B cell (primary cell): ENCODE measurements around the gene LRRC8E. TPM values are rescaled to one million over a fixed set of nuclear protein-coding genes. Genes with fewer than 3 reads are reported as not detected.

ENCODE experiments used
- ATAC-seq: fragments of 200-7000 bp; cut with Tn5 transposase; one replicate; pipeline ENCODE4 v1.10.0; 2021; ENCODE audit warnings: low read depth, mild to moderate bottlenecking, moderate number of reproducible peaks, moderate library complexity
- CTCF ChIA-PET: fragments of 350-600 bp; sonication (Branson Sonifier 250); formaldehyde crosslinking; loops from one replicate; lab custom pipeline; 2021; ENCODE audit warnings: antibody characterized with exemption, inconsistent platforms; lab: Charles Lee
- POLR2A ChIA-PET: fragments of 350-600 bp; sonication (Branson Sonifier 250); formaldehyde crosslinking; loops from one replicate; lab custom pipeline; 2021; ENCODE audit warnings: antibody characterized with exemption; lab: Charles Lee
- DNase-seq: peaks from one replicate; pipeline ENCODE4 v3.0.0; 2013
- H2AFZ ChIP-seq: 2 replicates; pipeline ENCODE4 v1.6.1; 2012; ENCODE audit warnings: mild to moderate bottlenecking, low read depth, low read length; ENCODE audit not compliant: insufficient read depth, poor library complexity, severe bottlenecking
- H3K27ac ChIP-seq, 2 donors: 1 replicate in 1 of 2; 2 replicates in 1 of 2; pipeline ENCODE4 v1.5.1; 2012 to 2013; ENCODE audit warnings: low read length in 2 of 2, mild to moderate bottlenecking in 2 of 2, moderate library complexity in 1 of 2
- H3K27me3 ChIP-seq, 4 experiments: fragments of 200-600 bp in 1 of 4; sonication (generic) in 1 of 4; replicated peaks in 1 of 4; 1 replicate in 2 of 4; 2 replicates in 2 of 4; pipeline versions ENCODE4 v1.6.1 to v1.7.0; 2013 to 2016; ENCODE audit warnings: low read length in 3 of 4, mild to moderate bottlenecking in 2 of 4, mixed read lengths in 1 of 4, moderate library complexity in 1 of 4; ENCODE audit not compliant: insufficient read depth in 4 of 4, control insufficient read depth in 3 of 4; ENCODE audit errors: control extremely low read depth in 1 of 4
- H3K36me3 ChIP-seq, 2 experiments: replicated peaks in 1 of 2; 1 replicate in 1 of 2; 2 replicates in 1 of 2; pipeline versions ENCODE4 v1.6.1 to v1.7.1; 2013; ENCODE audit warnings: low read length in 1 of 2; ENCODE audit not compliant: insufficient read depth in 2 of 2, control insufficient read depth in 1 of 2; ENCODE audit errors: control extremely low read depth in 1 of 2, extremely low read depth in 1 of 2
- H3K4me1 ChIP-seq, 2 donors: fragments of 200-600 bp in 1 of 2; sonication (generic) in 1 of 2; 1 replicate in 1 of 2; 2 replicates in 1 of 2; pipeline versions ENCODE4 v1.5.1 to v1.6.1; 2013 to 2017; ENCODE audit warnings: low read length in 2 of 2; ENCODE audit not compliant: control insufficient read depth in 2 of 2, insufficient read depth in 2 of 2
- H3K4me2 ChIP-seq: replicated peaks from 2 replicates; pipeline ENCODE3; 2012; ENCODE audit warnings: mild to moderate bottlenecking, low read depth, low read length; ENCODE audit not compliant: poor library complexity, severe bottlenecking
- H3K4me3 ChIP-seq, 5 experiments: fragments of 200-600 bp in 1 of 5; sonication (generic) in 1 of 5; 1 replicate in 3 of 5; 2 replicates in 2 of 5; pipeline versions ENCODE4 v1.5.1 to v1.7.0; 2011 to 2016; ENCODE audit warnings: low read length in 4 of 5, mild to moderate bottlenecking in 4 of 5, low read depth in 2 of 5, control low read depth in 1 of 5, moderate library complexity in 1 of 5; ENCODE audit not compliant: insufficient read depth in 1 of 5; ENCODE audit errors: control extremely low read depth in 1 of 5, extremely low read depth in 1 of 5
- H3K79me2 ChIP-seq: fragments of 200-600 bp; sonication (generic); one replicate; pipeline ENCODE4 v1.6.0; 2016; ENCODE audit warnings: low read length; ENCODE audit not compliant: control insufficient read depth, insufficient read depth
- H3K9ac ChIP-seq: fragments of 200-600 bp; sonication (generic); 2 replicates; pipeline ENCODE4 v1.6.1; 2017; ENCODE audit warnings: mild to moderate bottlenecking, low read length, moderate library complexity
- H3K9me3 ChIP-seq, 3 donors: one replicate each; pipeline versions ENCODE4 v1.6.1 to v1.7.1; 2013; ENCODE audit warnings: low read length in 2 of 3; ENCODE audit not compliant: control insufficient read depth in 2 of 3, insufficient read depth in 1 of 3; ENCODE audit errors: control extremely low read depth in 1 of 3
- H4K20me1 ChIP-seq: 2 replicates; pipeline ENCODE4 v1.6.0; 2012; ENCODE audit warnings: mild to moderate bottlenecking, low read length; ENCODE audit not compliant: insufficient read depth, control insufficient read depth, poor library complexity, severe bottlenecking
- H3K27ac Mint-ChIP-seq: one replicate; pipeline ENCODE4 v1.8.0; 2021; ENCODE audit warnings: mixed read lengths
- H3K27me3 Mint-ChIP-seq: one replicate; pipeline ENCODE4 v1.8.0; 2021; ENCODE audit warnings: mixed read lengths
- H3K4me1 Mint-ChIP-seq: one replicate; pipeline ENCODE4 v1.8.0; 2021; ENCODE audit warnings: mixed read lengths
- H3K4me3 Mint-ChIP-seq: one replicate; pipeline ENCODE4 v1.8.0; 2021; ENCODE audit warnings: mixed read lengths
- H3K9me3 Mint-ChIP-seq: one replicate; pipeline ENCODE4 v1.8.0; 2022; ENCODE audit warnings: mixed read lengths; ENCODE audit not compliant: insufficient read depth
- EZH2 ChIP-seq: IDR thresholded peaks from 2 replicates; pipeline ENCODE4 v1.6.1; 2012; ENCODE audit warnings: borderline replicate concordance, low read depth, mild to moderate bottlenecking, moderate library complexity, low read length; ENCODE audit not compliant: insufficient read depth, poor library complexity, severe bottlenecking
- WGBS: methylation state at CpG from one replicate; pipeline ENCODE4 v1.1.5; 2013; ENCODE audit warnings: missing lambda C conversion rate; ENCODE audit not compliant: insufficient coverage; 5-methylcytosine and 5-hydroxymethylcytosine counted together
- intact Hi-C: fragments of 100-400 bp; cut with micrococcal nuclease; formaldehyde crosslinking; loops from one replicate; pipeline ENCODE4 v1.10.0; 2022
- polyA plus RNA-seq: library from polyadenylated mRNA; depleted of rRNA; stranded (reverse); fragments of >200 nt; gene quantifications from 2 replicates; pipeline ENCODE4 v1.2.3, GENCODE V29; 2012
- total RNA-seq, 2 donors: library from RNA; stranded (reverse); fragments of 120-200 nt in 1 of 2; gene quantifications; 1 replicate in 1 of 2; 2 replicates in 1 of 2; pipeline versions ENCODE4 v1.2.3 to v1.2.4, GENCODE V29; 2013 to 2022
- TF ChIP-seq, protein P1 (sequence below): fragments of 200-600 bp; IDR thresholded peaks from one replicate; pipeline ENCODE4 v1.8.0; 2022; ENCODE audit warnings: antibody characterized with exemption, mild to moderate bottlenecking

LRRC8E gene
- total and polyA plus RNA-seq, 2 donors (not counting 1 experiment from before 2014, with no cell fraction given): not detected

GRCh38 chr19:7902796-7903243, 14.5 kb downstream of the LRRC8E start:
- peak overlapping the region; percentile 53 to 78 (median 73) for H3K4me3 ChIP-seq
- peaks cover 0 to 7% (median 0%) of the 10 kb centered on the region in 3 donors for H3K9me3 ChIP-seq
- peak overlapping the region; percentile 95 for H3K4me3 Mint-ChIP-seq
- CTCF ChIA-PET: interaction anchor here (1.0 to 1.6 kb wide), 6 partner anchors 15 to 41 kb away, joined by 3 to 12 read pairs (median 5); partner anchors contain the start of gene SNAPC2
- peaks cover 43% of the 10 kb centered on the region for H3K79me2 ChIP-seq
- peaks cover 29% of the 10 kb centered on the region for H3K4me1 Mint-ChIP-seq
- intact Hi-C loops: loop anchor here (1.0 kb wide), 4 partner anchors 17 to 74 kb away; partner anchors contain the start of genes SNAPC2 and TIMM44
- peak overlapping the region; percentile 86 for H3K9ac ChIP-seq
- H2AFZ ChIP-seq: peak overlapping the region; percentile 89
- H3K27me3 Mint-ChIP-seq: no peaks in the 10 kb centered on the region
- H3K27ac Mint-ChIP-seq: peak overlapping the region; percentile 99
- no peaks in the 10 kb centered on the region for H3K27me3 ChIP-seq
- peak overlapping the region; percentile 67 to 82 for H3K27ac ChIP-seq
- POLR2A ChIA-PET: interaction anchor here (0.6 to 1.3 kb wide), 5 partner anchors 13 to 95 kb away, joined by 3 to 15 read pairs (median 5); partner anchors contain the start of gene SNAPC2
- TF ChIP-seq, protein P1, sequence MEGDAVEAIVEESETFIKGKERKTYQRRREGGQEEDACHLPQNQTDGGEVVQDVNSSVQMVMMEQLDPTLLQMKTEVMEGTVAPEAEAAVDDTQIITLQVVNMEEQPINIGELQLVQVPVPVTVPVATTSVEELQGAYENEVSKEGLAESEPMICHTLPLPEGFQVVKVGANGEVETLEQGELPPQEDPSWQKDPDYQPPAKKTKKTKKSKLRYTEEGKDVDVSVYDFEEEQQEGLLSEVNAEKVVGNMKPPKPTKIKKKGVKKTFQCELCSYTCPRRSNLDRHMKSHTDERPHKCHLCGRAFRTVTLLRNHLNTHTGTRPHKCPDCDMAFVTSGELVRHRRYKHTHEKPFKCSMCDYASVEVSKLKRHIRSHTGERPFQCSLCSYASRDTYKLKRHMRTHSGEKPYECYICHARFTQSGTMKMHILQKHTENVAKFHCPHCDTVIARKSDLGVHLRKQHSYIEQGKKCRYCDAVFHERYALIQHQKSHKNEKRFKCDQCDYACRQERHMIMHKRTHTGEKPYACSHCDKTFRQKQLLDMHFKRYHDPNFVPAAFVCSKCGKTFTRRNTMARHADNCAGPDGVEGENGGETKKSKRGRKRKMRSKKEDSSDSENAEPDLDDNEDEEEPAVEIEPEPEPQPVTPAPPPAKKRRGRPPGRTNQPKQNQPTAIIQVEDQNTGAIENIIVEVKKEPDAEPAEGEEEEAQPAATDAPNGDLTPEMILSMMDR: no peak
- TF ChIP-seq EZH2: no peak
- H4K20me1 ChIP-seq: peaks cover 37% of the 10 kb centered on the region
- H3K9me3 Mint-ChIP-seq: no peaks in the 10 kb centered on the region
- no peak for ATAC-seq
- peak overlapping the region; percentile 89 for H3K4me2 ChIP-seq
- H3K4me1 ChIP-seq: peaks cover 20 to 21% of the 10 kb centered on the region in 2 donors
- 23% methylated on average over 17 of the region's 20 CpGs for WGBS
- H3K36me3 ChIP-seq: peaks cover 0 to 10% of the 10 kb centered on the region in 2 experiments
- DNase-seq: no peak
